Esophagus squamous epithelium (tissue), 5 donors: Measurements from ENCODE around the gene KIAA1217. TPM values are rescaled to one million over a fixed set of nuclear protein-coding genes. Genes with fewer than 3 reads are reported as not detected.

Experiments
- DNase-seq: peaks from one replicate; lab custom pipeline; 2025; lab: John Stamatoyannopoulos, UW
- H3K27ac ChIP-seq, 4 donors: fragments of 200-600 bp; sonication (generic); one replicate each; pipeline ENCODE4 v1.5.1; 2016 to 2019; ENCODE audit warnings: mild to moderate bottlenecking in 1 of 4
- H3K27me3 ChIP-seq, 4 donors: fragments of 200-600 bp; sonication (generic); 1 replicate in 3 of 4; 2 replicates in 1 of 4; pipeline versions ENCODE4 v1.5.1 to v1.6.0; 2017 to 2021; ENCODE audit warnings: antibody characterized with exemption in 1 of 4
- H3K36me3 ChIP-seq, 3 donors: fragments of 200-600 bp; sonication (generic); one replicate each; pipeline ENCODE4 v1.5.1; 2016 to 2019
- H3K4me1 ChIP-seq, 3 donors: fragments of 200-600 bp; sonication (generic); one replicate each; pipeline ENCODE4 v1.5.1; 2017 to 2019
- H3K4me3 ChIP-seq, 4 donors: fragments of 200-600 bp; sonication (generic); 1 replicate in 3 of 4; 2 replicates in 1 of 4; pipeline ENCODE4 v1.5.1; 2016 to 2019; ENCODE audit warnings: mild to moderate bottlenecking in 2 of 4, moderate library complexity in 1 of 4
- H3K9me3 ChIP-seq, 3 donors: fragments of 200-600 bp; sonication (generic); one replicate each; pipeline ENCODE4 v1.5.1; 2016 to 2019
- CTCF ChIP-seq, 6 experiments: fragments of 450-650 bp in 4 of 6; fragments of 200-600 bp in 2 of 6; sonication (generic) in 2 of 6; IDR thresholded peaks; one replicate each; pipeline ENCODE4 v1.5.1; 2016 to 2019; ENCODE audit warnings: antibody characterized with exemption in 6 of 6, mild to moderate bottlenecking in 4 of 6, moderate library complexity in 4 of 6
- POLR2A ChIP-seq, 4 donors: fragments of 450-650 bp; IDR thresholded peaks; one replicate each; pipeline ENCODE4 v1.6.1; 2017; ENCODE audit warnings: antibody characterized with exemption in 4 of 4, mild to moderate bottlenecking in 4 of 4, moderate library complexity in 3 of 4
- WGBS, 2 donors: methylation state at CpG; one replicate each; pipeline ENCODE4 v1.1.5; 2018; 5-methylcytosine and 5-hydroxymethylcytosine counted together
- intact Hi-C: fragments of 100-400 bp; cut with DNase I; formaldehyde crosslinking; loops from one replicate; pipeline ENCODE4 v1.15.0; 2022
- total RNA-seq, 4 donors: library from RNA; depleted of rRNA; stranded (reverse); fragments of >200 nt; gene quantifications; one replicate each; pipeline ENCODE4 v1.1.0, GENCODE V29; 2016
- donor health status: DM: yes; HTN: yes; CAD: no.

Gene KIAA1217
- total RNA-seq, 4 donors from 2014 or later, result 56.2 to 67.6 (median 66.2) TPM

- 25 to 44% methylated on average over 2 of the region's 2 CpGs for WGBS, 2 donors
Observed at GRCh38 chr10:24467605-24468004, 258.7 kb downstream of the KIAA1217 start.

GRCh38 chr10:24468281-24468751, 259.4 kb downstream of the KIAA1217 start:
- intact Hi-C loops, result no loop called here
- no peak for DNase-seq
- no peaks in the 10 kb centered on the region for H3K9me3 ChIP-seq
- WGBS, 2 donors, result 24 to 32% methylated on average over 6 of the region's 6 CpGs
- H3K4me1 ChIP-seq, result peaks cover 4 to 66% (median 16%) of the 10 kb centered on the region in 3 donors
- peak overlapping the region; percentile 3 to 52 (median 16) for H3K4me3 ChIP-seq
- H3K36me3 ChIP-seq, result peaks cover 0 to 14% (median 0%) of the 10 kb centered on the region in 3 donors
- TF ChIP-seq POLR2A (IDR thresholded peaks at IDR 0.05), result no peak
- no peak for TF ChIP-seq CTCF (IDR thresholded peaks at IDR 0.05)
- no peaks in the 10 kb centered on the region for H3K27me3 ChIP-seq
- peak overlapping the region; percentile 36 to 87 (median 82) for H3K27ac ChIP-seq

More at GRCh38 chr10:24467605-24468004, 258.7 kb downstream of the KIAA1217 start:
- Histone ChIP-seq H3K36me3 (peaks cover 0 to 7% (median 0%) of the 10 kb centered on the region in 3 donors), H3K4me1 (peaks cover 4 to 74% (median 18%) of the 10 kb centered on the region in 3 donors), H3K9me3 (no peaks in the 10 kb centered on the region), H3K4me3 (peak overlapping the region; percentile 13 to 52 (median 28)), H3K27ac (peak overlapping the region; percentile 60 to 87 (median 82)), H3K27me3 (no peaks in the 10 kb centered on the region)
- TF ChIP-seq POLR2A (IDR thresholded peaks at IDR 0.05) (no peak), CTCF (IDR thresholded peaks at IDR 0.05) (no peak)
- intact Hi-C loops, result no loop called here
- DNase-seq, result no peak

GRCh38 chr10:24469993-24470392, 261.1 kb downstream of the KIAA1217 start:
- Histone ChIP-seq H3K36me3 (peaks cover 0 to 31% (median 0%) of the 10 kb centered on the region in 3 donors), H3K4me3 (no peak overlapping the region), H3K4me1 (peaks cover 0 to 50% (median 4%) of the 10 kb centered on the region in 3 donors), H3K27ac (no peak overlapping the region), H3K27me3 (no peaks in the 10 kb centered on the region), H3K9me3 (no peaks in the 10 kb centered on the region)
- no peak for DNase-seq
- WGBS, 2 donors, result 83 to 87% methylated on average over 8 of the region's 8 CpGs
- intact Hi-C loops, result no loop called here
- no peak for TF ChIP-seq POLR2A (IDR thresholded peaks at IDR 0.05)
- no peak for TF ChIP-seq CTCF (IDR thresholded peaks at IDR 0.05)

- Histone ChIP-seq H3K4me1 (no peaks in the 10 kb centered on the region), H3K4me3 (no peak overlapping the region), H3K9me3 (no peaks in the 10 kb centered on the region), H3K27me3 (no peaks in the 10 kb centered on the region), H3K27ac (no peak overlapping the region), H3K36me3 (peaks cover 0 to 66% (median 0%) of the 10 kb centered on the region in 3 donors)
- intact Hi-C loops, result no loop called here
- no peak for DNase-seq
- WGBS, 2 donors, result 84 to 96% methylated on average over 3 of the region's 3 CpGs
- TF ChIP-seq CTCF (IDR thresholded peaks at IDR 0.05), result no peak
- TF ChIP-seq POLR2A (IDR thresholded peaks at IDR 0.05), result no peak
Observed at GRCh38 chr10:24475598-24475997, 266.7 kb downstream of the KIAA1217 start.

- peaks cover 0 to 70% (median 0%) of the 10 kb centered on the region in 3 donors for H3K36me3 ChIP-seq
- 88 to 89% methylated on average over 2 of the region's 2 CpGs for WGBS, 2 donors
- no peak overlapping the region for H3K4me3 ChIP-seq
- no peaks in the 10 kb centered on the region for H3K27me3 ChIP-seq
- H3K9me3 ChIP-seq, result no peaks in the 10 kb centered on the region
- TF ChIP-seq CTCF (IDR thresholded peaks at IDR 0.05) (no peak), POLR2A (IDR thresholded peaks at IDR 0.05) (no peak)
- peaks cover 0 to 2% (median 0%) of the 10 kb centered on the region in 3 donors for H3K4me1 ChIP-seq
- no peak overlapping the region for H3K27ac ChIP-seq
- no peak for DNase-seq
- intact Hi-C loops, result no loop called here
Observed at GRCh38 chr10:24476913-24477701, 268.2 kb downstream of the KIAA1217 start.
